Fibroblast of upper back skin (primary cell): Measurements from ENCODE around the gene NDUFA13.

Experiments
- DNase-seq: peaks from one replicate; pipeline ENCODE4 v3.0.0-alpha.2; 2013

Gene NDUFA13

DNA sequence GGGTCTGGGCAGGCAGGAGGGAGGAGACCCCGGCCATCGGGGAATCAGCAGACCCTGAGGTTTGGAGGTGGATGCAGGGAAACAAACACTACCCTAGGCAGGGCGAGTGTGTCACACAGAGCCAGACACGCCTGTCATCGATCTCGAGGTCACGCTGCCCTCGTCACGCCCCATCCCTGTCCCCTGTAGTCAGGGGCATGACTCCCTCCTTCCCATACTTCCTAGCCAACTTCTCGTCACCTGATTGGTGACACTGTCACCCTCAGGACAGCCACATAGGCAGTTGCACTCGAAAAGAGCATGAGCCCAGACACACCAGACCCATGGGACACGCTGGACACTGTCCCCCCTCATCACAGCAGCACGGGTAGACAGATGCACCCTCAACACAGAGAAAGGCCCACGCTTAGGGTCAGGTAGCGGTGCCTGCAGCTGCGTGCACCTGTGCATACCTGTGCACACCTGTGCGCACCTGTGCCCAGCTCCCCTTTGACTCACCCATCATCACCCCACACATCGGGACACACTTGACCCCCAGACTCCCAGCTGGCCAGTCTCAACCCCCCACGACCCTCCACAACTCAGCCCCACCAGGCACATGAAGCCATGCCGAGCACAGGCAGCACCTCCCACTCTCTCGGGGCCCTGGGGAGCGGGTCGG is 33.9 kb downstream of the NDUFA13 start:
- no peak for DNase-seq

DNA sequence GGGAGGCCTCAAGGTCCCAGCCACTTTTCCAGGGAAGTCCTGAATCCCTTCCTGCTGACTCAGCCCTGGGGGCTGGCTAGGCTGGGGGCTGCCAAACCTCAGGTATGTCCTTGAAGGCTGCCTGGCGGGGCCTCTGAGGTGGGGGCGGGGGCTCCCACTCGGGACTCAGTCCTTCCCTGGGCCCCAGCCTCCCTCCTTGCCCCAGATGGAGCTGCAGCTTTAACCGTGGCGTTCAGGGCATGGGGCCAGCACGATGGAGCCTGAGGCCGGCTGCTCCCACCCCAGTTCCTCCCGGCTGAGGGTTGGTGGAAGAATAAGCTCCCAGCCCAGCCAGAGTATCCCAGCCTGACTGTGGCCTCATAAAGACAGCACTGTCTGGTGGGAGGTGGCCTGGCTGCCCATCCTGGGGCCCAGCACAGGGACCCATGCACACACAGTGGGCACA is 34.5 kb downstream of the NDUFA13 start:
- DNase-seq, result peak; percentile 94

DNA sequence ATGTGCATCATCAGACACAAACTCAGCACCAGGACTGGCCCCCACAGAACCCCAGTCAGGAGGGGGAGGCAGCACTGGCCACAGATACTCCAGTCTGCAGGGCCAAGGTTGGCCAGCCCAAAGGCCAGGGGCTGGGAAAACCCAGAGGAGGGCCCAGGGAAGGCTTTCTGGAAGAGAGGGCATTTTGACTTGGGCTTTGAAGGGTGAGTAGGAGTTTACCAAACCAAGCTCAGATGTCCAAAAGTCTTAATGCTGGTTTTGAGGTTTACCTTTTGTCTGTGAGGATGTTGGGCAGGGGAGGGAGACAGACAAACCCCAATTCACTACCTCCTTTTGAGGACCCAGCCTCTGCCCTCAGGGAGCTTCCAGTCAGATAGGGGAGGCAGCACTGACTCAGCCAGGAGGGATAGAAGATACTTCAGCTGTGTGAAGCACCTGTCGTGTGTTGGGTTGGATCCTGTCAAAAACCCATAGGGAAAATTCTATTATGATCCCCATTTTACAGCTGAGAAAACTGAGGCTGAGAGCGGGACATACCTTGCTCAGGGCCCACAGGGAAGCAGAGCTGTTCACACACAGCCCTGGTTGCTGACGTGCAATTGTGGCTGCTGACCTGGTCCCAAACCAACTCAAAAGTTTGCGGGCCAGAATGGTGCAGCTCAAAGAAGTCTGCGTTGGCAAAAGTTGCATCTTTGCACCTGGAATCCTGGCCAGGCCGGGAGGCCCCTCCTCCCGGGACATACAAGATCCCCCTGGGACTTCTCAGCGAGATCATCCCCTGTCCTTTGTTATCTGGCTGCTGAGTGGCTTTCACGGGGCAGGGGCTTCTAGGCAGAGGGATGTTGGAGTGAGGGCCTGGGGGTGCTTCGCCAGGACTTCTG is 35.2 kb downstream of the NDUFA13 start:
- no peak for DNase-seq

DNA sequence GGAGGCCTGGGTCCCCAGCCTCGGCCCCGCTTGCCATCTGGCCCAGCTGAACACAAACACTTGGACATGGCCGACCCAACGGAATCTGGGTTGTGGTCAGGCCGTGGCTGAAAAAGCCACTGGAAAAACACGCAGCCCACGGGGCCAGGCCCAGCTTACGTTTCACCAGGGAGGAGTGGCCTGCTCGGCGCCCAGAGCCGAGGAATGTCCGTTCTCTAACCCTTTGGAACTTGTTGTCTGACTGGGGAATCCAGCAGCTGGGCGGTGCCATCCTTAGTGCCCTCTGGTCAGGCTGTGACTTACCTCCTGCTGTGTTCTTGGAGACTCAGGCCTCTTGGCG is 35.8 kb downstream of the NDUFA13 start:
- peak; percentile 26 for DNase-seq

DNA sequence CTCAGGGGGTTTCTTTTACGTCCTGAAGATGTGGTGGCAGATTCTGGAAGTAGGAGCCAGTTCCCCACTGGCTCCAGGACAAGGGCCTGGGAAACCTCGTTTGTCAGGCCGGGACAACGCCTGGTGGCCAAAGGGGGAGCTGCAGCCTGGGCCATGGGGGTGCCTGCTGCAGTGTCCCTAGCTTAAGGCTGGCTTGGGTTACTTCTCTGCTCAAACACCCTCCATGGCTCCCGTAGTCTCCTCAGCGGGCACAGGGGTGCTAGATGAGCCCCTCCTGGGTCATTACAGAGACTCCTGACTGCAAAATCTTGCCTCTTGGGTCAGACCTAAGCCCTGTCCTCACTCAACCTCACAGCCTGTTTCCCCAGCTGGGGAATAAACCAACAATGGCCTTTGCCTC is 36.8 kb downstream of the NDUFA13 start:
- no peak for DNase-seq

DNA sequence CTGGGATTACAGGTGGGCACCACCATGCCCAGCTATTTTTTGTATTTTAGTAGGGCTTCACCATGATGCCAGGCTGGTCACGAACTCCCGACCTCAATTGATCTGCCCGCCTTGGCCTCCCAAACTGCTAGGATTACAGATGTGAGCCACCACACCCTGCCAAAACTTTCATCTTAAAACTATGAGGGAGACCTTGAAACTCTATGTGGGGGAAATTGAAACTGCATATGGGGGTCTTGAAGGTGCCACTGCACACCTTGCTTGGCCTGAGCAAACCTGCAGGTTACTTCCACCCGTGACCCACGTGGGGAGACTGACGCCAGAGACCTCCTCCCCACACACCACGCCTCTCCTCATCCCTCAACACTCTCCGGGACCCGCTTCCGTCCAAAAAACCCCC is 37.6 kb downstream of the NDUFA13 start:
- DNase-seq, result no peak

DNA sequence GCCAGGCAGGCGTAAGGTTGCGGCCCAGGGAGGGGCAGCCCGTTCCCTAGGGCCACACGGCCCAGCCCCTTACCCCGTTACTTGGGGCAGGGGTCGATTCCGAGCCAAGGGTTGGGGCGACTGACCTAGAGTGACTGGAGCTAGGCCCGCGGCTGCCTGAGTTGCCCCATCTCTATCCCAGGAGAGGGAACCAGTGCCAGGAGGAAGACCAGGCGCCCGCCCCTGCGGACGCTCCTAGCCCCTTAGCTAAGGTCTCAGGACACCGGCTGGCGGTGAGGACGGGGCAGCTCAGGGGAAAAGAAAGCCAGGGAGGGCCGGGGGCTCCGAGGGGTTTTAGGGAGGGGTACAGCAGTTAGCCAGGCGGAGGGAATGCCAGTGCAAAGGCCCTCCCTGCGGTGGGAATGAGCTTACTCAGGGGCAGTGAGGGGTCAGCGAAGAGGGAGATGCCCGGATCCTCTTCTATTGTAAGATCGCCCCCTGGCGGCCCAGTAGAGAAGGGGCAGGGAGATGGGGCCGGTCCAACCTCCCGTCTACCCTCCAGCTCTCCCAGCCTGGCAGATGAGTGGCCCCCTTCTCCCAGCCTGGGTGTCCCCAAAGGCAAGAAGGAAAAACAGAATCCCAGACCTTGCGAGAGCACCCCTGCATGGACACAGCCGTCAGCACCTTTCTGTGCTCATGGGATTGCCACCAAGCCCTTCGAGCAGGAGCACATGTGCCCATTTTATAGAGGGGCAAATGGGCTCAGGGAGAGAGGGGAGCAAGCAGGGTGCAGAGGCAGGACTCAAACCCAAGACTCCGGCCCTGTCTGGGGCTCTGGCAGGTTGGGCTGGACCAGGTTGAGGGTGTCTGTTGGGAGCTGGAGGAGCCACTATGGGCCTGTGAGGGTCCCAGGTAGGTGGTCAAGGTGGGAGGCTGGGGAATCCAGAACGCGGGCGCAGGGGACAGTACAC is 38.3 kb downstream of the NDUFA13 start:
- DNase-seq, result peak; percentile 48

DNA sequence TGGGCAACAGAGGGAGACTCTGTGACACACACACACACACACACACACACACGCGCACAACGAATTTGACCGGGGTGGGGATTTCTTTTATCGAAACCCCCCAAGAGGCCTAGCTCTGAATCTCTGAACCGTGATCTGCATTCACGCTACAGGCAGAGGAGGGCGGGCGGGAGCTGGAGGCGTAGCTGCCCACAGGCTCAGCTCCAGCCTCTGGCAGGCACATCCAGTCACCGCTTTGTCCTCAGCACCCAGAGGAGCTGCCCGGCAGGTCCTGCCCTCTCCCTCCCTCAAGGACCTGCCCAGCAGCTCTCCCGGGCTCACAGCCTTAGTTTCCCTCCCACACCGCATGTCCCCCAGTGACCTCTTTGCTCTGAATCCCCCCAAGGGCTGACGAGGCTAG is 42.0 kb downstream of the NDUFA13 start:
- DNase-seq, result no peak

DNA sequence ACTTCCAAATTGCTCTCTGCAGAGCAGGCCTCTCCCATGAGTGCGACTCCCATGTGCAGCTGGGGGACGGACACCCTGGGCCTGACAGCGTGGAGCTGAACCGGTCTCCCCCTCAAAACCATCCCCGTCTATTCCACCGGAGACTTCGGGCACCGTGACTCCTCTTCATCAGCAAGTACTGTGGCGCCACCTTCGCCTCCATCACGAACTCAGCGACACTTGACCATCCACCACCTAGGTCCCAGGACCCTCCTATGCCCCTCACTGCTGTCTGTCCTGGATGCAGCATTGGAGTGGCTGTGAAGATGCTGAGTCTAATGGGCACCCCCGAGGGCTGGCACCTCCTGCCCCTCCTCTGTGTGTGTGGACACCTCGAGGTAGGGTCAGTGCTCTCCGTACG is 42.6 kb downstream of the NDUFA13 start:
- no peak for DNase-seq

DNA sequence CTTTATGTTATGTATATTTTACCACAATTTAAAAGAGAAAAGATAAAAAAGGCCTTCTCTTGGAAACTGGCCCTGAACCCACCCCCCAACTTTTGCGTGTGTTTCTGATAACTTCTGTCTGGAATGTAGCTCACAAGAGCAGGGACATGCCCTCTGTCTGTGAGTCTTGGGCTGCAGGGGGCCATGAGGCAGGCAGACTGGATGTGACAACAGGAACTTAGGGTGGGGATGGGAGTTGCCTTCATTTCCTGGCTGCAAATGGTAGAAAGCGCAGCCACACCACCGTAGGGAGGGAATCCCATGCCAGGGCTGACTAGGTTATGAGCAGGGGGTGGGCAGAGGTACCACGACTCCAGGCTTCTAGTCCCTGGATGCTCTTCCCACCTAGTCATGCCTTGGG is 43.9 kb downstream of the NDUFA13 start:
- DNase-seq, result no peak

DNA sequence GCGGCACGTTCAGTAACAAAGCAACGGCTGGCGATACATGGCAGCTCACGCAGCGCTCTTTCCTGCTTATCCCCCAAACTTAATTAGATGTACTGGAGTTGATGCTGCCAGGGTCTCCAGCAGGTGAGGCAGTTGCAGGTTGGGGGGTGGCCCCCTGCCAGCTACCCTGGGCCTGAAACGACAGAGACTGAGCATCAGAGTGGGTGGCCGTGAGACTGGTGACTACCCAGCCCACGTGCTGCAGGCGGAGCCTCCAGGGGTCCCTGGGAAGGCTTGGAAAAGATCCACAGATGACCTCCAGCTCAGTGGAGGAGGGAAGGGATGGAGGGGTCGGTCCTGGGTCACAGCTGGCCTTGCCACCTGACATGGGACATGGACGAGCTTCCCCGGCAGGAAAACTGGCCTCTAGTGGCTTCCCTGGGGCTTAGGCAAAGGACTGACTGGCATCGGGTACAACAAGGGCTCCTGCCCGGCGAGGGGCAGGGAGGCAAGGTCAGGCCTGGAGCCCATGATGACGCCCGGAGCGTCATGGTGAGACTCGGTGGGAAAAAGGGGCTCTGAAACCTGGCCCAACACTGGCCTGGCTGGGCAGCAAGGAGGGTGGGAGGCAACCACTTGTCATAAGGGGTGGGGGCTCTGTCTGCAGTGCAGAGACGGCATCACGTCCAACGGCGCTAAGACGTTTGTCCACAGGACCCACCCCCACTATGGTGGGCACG is 46.1 kb downstream of the NDUFA13 start:
- DNase-seq, result no peak

DNA sequence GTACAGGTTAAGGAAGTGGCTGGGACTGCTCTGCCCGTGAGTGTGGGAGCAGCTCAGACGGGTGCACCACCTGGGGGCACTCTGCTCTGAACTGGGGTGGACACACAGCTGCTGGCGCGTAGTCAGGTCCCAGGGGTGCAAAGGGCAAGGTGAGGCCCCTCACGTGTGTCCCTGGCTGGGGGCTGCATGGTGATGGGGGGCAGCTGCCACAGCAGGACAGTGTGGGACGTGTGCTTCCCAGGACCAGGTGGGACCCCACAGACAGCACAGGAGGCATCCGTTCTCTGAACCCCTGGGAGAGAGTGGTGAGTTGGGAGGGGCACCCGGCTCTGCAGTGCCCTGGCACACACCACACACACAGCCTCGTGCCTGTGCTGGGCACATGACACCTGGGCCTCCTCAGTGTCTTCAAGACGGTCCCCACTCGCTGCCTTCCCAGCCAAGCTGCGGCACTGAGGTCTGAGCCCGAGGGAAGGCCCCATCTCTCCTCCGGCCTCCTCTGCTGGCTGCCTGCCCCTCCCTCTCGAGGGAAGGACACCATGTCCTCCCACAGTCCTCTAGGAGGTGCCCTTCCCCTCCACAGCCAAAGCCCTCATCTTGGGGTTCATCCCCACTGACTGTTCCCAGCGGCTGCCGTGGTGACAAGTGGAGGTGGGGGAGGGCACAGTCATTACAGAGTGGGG is 46.8 kb downstream of the NDUFA13 start:
- DNase-seq, result no peak

DNA sequence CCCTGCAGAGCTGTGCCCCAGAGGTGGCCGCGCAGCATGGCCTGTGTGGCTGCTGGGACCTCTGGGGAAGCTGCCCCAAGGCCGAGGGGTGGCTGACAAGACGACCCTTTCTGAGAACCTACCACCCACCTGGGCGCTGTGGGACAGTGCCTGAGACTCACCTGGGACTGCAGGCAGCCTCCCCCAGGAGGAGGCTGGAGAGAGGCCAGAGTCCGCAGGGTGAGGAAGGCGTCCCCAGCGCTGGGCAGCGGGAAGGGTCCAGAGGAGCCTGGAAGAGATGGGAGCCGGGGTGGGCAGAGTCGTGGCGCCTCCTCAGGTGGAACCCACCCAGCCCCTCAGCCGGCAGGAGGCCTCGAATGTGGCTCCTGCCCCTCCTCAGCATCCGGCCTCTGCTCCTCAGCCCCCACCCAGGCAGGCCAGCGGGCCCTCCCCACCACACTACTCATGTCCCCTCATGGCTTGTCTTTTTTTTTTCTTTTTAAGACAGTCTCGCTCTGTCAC is 47.4 kb downstream of the NDUFA13 start:
- no peak for DNase-seq

DNA sequence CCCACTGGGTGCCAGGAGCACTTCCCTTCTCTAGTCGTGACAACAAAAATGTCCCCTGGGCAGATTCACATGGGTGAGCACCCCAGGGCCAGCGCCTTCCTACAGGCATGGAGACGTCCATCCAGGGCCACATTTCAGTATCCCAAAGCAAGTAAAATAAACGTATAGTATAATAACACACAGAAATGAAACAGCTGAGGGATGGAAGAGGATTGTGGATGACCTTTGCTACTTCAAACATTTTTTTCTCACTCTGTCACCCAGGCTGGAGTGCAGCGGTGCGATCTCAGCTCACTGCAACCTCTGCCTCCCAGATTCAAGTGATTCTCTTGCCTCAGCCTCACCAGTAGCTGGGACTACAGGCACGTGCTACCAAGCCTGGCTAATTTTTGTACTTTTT is 50.3 kb downstream of the NDUFA13 start:
- DNase-seq, result no peak

DNA sequence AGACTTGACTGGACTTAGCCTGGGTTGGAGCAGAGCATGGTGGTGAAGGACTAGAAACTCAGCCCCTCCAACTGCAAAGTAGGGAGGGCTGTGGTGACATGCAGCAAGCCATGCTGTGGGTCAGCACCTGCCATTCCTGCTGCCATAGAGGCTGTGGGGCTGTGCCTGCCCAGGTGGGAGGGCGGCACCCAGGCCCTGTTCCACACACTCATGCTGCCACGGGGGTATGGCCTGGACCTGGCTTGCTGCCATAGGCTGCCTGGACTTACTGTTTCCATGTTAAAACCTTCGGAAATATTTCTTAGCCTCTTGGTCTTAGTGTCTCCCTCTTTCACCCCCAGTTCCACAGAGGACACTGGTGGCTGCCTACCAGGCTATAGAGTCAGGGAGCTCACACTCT is 51.4 kb downstream of the NDUFA13 start:
- DNase-seq, result no peak

DNA sequence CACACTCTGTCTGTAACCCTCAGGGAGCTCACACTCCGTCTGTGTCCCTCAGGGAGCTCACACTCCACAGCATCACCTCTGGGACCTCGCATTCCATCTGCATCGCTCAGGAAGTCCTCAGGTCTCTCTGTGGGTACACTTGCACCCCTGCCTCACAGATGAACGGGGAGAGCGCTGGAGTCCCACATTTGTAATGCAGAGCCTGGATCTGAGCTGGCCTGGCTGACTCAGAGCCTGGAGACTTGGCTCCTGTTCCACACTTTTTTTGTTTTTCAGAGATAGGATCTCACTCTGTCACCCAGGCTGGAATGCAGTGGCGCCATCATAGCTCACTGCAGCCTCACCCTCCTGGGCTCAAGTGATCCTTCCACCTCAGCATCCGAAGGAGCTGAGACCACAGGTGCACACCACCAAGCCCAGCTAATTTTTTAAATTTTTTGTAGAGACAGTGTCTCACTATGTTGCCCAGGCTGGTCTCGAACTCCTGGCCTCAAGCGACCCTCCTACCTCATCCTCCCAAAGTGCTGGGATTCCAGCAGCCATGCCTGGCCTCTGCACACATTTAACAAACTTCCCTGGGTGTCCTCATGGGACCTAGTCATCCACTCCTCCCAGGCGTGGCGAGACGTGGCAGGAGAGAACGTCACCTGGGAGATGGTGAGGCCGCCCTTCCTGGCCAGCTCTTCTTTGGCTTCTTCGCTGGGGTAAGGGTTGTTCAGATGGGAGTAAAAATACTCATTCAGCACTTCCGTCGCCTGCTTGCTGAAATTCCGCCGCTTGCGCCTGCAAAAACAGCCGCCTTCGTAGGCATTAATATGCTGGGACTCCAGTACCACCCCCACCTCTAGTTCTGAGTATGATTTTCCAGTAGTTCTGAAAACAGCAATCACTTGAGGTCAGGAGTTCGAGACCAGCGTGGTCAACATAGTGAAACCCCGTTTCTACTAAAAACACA is 53.1 kb downstream of the NDUFA13 start:
- no peak for DNase-seq

DNA sequence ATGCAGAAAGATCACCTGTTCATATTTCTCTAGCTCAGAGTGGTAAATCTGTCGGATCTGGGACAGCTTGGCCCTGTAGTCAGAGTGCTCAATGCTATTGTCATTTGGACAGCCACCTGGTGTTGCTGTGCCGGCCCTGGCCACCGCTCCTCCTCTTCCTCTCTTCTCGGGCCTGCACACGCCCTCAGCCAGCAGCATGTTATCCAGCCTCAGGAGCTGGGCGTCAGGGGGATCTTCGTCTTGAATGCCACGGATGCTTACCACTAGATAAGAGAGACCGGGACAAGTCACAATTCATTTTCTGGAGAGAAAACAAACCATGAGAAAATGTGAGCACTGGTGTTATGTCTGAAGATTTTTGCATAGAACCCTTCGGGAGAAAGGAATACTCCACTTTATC is 54.5 kb downstream of the NDUFA13 start:
- DNase-seq, result no peak

DNA sequence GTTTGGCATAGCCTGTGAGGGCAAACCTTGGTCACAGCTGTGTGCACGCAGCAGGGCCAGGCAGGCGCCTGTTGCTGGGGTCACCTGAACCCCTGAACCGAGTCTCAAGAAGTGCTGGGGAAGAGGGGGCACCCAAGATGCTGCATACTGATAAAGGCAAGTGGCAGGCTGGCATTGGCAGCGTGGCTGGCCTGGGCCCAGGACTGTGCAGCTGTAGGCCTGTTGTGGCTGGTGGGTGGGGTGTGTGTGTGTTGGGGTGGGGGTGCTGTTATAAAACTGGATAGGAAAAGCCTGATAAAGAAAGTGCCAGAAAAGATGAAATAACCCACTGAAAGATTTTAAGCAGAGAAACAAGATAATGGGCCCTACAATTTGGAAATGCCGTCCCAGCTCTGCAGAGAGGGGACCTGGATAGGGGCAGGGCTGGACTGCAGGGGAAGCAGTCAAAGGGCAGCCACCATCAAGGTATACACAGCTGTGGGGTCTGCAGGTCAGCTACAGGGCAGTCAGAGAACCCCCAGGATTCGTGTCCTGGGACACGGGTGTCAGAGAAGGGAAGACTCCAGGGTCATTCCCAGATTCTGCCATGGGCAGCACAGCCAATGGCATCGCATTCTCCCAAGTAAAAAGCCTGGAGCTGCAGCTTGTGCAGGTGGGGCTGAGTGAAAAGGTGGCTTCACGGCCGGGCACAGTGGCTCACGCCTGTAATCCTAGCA is 55.2 kb downstream of the NDUFA13 start:
- DNase-seq, result no peak

DNA sequence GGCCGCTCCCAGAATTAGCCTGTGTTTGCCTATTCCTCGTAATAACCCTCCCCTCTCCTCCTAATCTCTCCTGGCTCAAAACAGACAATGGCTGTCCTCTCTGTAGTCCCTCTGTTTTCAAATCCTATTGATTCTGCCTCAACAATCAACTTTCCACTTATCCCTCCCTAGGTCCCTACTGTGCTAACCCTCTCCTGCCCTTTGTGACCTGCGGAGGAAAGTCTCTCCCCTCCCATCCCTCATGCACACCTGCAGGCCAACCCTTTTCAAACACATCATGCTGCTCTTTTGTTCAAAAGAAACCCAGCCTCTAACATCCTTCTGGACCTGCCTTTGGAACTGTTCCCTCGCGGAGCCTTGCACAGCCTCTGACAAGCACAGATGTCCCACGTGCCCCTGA is 59.4 kb downstream of the NDUFA13 start:
- no peak for DNase-seq
